HepG2 (cell line): ENCODE data around the gene SCP2. TPM values are rescaled to one million over a fixed set of nuclear protein-coding genes. Genes with fewer than 3 reads are reported as not detected.

Experiments used
- ATAC-seq: fragments of 200-7000 bp; cut with Tn5 transposase; 3 replicates; pipeline ENCODE4 v1.9.1; 2020; ENCODE audit warnings: mild to moderate bottlenecking, moderate library complexity
- BruUV-seq: library from RNA; stranded (reverse); fragments of 400-500 nt; replicated peaks from 2 replicates; lab custom pipeline; 2021; lab: Mats Ljungman, UMichigan
- CTCF ChIA-PET: fragments of 300-600 bp; formaldehyde crosslinking; extraction: SDS; loops from one replicate; lab custom pipeline; 2021; ENCODE audit warnings: low total read pairs, inconsistent platforms, low intra/inter-chr PET ratio; lab: Yijun Ruan, JAX
- POLR2A ChIA-PET: fragments of 350-600 bp; sonication (Branson Sonifier 250); formaldehyde crosslinking; loops from one replicate; lab custom pipeline; 2020; ENCODE audit warnings: antibody characterized with exemption, inconsistent platforms; lab: Yijun Ruan, JAX
- DNase-seq: peaks from one replicate; pipeline ENCODE4 v3.0.0-alpha.2; 2015; ENCODE audit warnings: low spot score
- FAIRE-seq: peaks from 3 replicates; lab custom pipeline; 2011; peaks lifted over from hg19 to GRCh38; lab: Jason Lieb, UNC
- H2AFZ ChIP-seq: one replicate; pipeline ENCODE4 v1.6.1; 2011; ENCODE audit warnings: low read length, inconsistent platforms
- H3K27ac ChIP-seq: fragments of 300-600 bp; 3 replicates; pipeline ENCODE4 v1.8.0; 2011; ENCODE audit warnings: mixed run types, mild to moderate bottlenecking, mixed read lengths, low read length, inconsistent platforms; ENCODE audit not compliant: insufficient read depth; ENCODE audit errors: extremely low read length
- H3K27me3 ChIP-seq, 2 experiments: fragments of 200-600 bp in 1 of 2; 2 replicates in 1 of 2; 3 replicates in 1 of 2; pipeline versions ENCODE4 v1.6.0 to v1.8.0; 2011; ENCODE audit warnings: low read length in 2 of 2, mild to moderate bottlenecking in 2 of 2, moderate library complexity in 2 of 2, inconsistent platforms in 1 of 2; ENCODE audit not compliant: insufficient read depth in 2 of 2, control insufficient read depth in 1 of 2
- H3K36me3 ChIP-seq, 2 experiments: fragments of 200-600 bp in 1 of 2; replicated peaks in 1 of 2; 2 replicates in 1 of 2; 3 replicates in 1 of 2; pipeline versions ENCODE4 v1.5.1 to v1.8.0; 2011; ENCODE audit warnings: low read length in 2 of 2, inconsistent platforms in 1 of 2; ENCODE audit not compliant: insufficient read depth in 2 of 2, control insufficient read depth in 1 of 2
- H3K4me1 ChIP-seq: 2 replicates; pipeline ENCODE4 v1.5.1; 2012; ENCODE audit warnings: low read length, inconsistent platforms; ENCODE audit not compliant: insufficient read depth
- H3K4me2 ChIP-seq: 2 replicates; pipeline ENCODE4 v1.6.0; 2011; ENCODE audit warnings: low read depth, low read length, inconsistent platforms
- H3K4me3 ChIP-seq, 3 experiments: fragments of 200-600 bp in 1 of 3; sonication (generic), shearing (Covaris generic) in 1 of 3; replicated peaks in 1 of 3; 2 replicates each; pipeline ENCODE4 v1.5.1; 2011 to 2016; ENCODE audit warnings: low read length in 3 of 3, inconsistent platforms in 2 of 3, low read depth in 2 of 3, mild to moderate bottlenecking in 2 of 3, control low read depth in 1 of 3, mixed read lengths in 1 of 3; ENCODE audit not compliant: insufficient read depth in 1 of 3
- H3K79me2 ChIP-seq: one replicate; pipeline ENCODE4 v1.6.1; 2011; ENCODE audit warnings: low read length, inconsistent platforms; ENCODE audit not compliant: insufficient read depth
- H3K9ac ChIP-seq: 2 replicates; pipeline ENCODE4 v1.6.0; 2011; ENCODE audit warnings: mild to moderate bottlenecking, low read depth, low read length, inconsistent platforms; ENCODE audit not compliant: insufficient read depth
- H3K9me3 ChIP-seq: 2 replicates; pipeline ENCODE4 v1.5.1; 2012; ENCODE audit warnings: mild to moderate bottlenecking, low read length
- H4K20me1 ChIP-seq: 2 replicates; pipeline ENCODE4 v1.6.0; 2011; ENCODE audit warnings: inconsistent platforms, mild to moderate bottlenecking, low read length, moderate library complexity; ENCODE audit not compliant: insufficient read depth
- EZH2 ChIP-seq: conservative IDR thresholded peaks from 2 replicates; pipeline ENCODE4 v1.6.1; 2012; ENCODE audit warnings: mild to moderate bottlenecking, low read depth, low read length, moderate library complexity
- GATA4 ChIP-seq: sonication (generic); IDR thresholded peaks from 2 replicates; pipeline ENCODE4 v1.6.1; 2016; ENCODE audit warnings: antibody characterized with exemption, low read depth, borderline replicate concordance
- HOXA3 ChIP-seq: sonication (generic); formaldehyde crosslinking; IDR thresholded peaks from 2 replicates; pipeline ENCODE4 v1.5.0; 2020; ENCODE audit warnings: missing genetic modification reagents
- MLXIP ChIP-seq: sonication (generic); formaldehyde crosslinking; IDR thresholded peaks from 2 replicates; pipeline ENCODE4 v1.9.0; 2021; ENCODE audit warnings: missing genetic modification reagents, borderline replicate concordance
- NR1H2 ChIP-seq: sonication (generic); formaldehyde crosslinking; IDR thresholded peaks from 2 replicates; pipeline ENCODE4 v1.8.1; 2022; ENCODE audit warnings: low read depth, missing genetic modification reagents, borderline replicate concordance
- TBP ChIP-seq: sonication (generic); formaldehyde crosslinking; IDR thresholded peaks from 2 replicates; pipeline ENCODE4 v1.5.0; 2020; ENCODE audit warnings: missing genetic modification reagents
- ZBTB21 ChIP-seq: sonication (generic); formaldehyde crosslinking; IDR thresholded peaks from 2 replicates; pipeline ENCODE4 v1.4.0; 2020; ENCODE audit warnings: missing genetic modification reagents
- ZFP41 ChIP-seq: sonication (generic); formaldehyde crosslinking; IDR thresholded peaks from 2 replicates; pipeline ENCODE4 v1.4.0; 2020; ENCODE audit warnings: mild to moderate bottlenecking, missing genetic modification reagents, borderline replicate concordance
- ZMYM3 ChIP-seq: sonication (generic); formaldehyde crosslinking; IDR thresholded peaks from 2 replicates; pipeline ENCODE4 v1.5.1; 2020; ENCODE audit warnings: mild to moderate bottlenecking, missing genetic modification reagents
- ZNF18 ChIP-seq: sonication (generic); formaldehyde crosslinking; IDR thresholded peaks from 2 replicates; pipeline ENCODE4 v1.8.0; 2022; ENCODE audit warnings: mild to moderate bottlenecking, missing genetic modification reagents; ENCODE audit not compliant: insufficient replicate concordance
- ZNF30 ChIP-seq: sonication (generic); formaldehyde crosslinking; IDR thresholded peaks from 2 replicates; pipeline ENCODE4 v1.5.0; 2020; ENCODE audit warnings: mild to moderate bottlenecking, missing genetic modification reagents
- WGBS: methylation state at CpG from one replicate; pipeline ENCODE4 v1.1.6; 2017; ENCODE audit warnings: low lambda C conversion rate; 5-methylcytosine and 5-hydroxymethylcytosine counted together
- in situ Hi-C: cut with HindIII; loops from 2 replicates; pipeline ENCODE4 v1.10.0; 2017; ENCODE audit warnings: low pct_unique_long_range_greater_than_20kb; ENCODE audit not compliant: extremely low pct_ligation_motif_present
- intact Hi-C: fragments of 100-400 bp; cut with micrococcal nuclease; formaldehyde crosslinking; loops from one replicate; pipeline ENCODE4 v1.10.0; 2022; ENCODE audit not compliant: unreplicated experiment
- polyA plus RNA-seq, 8 experiments: library from polyadenylated mRNA; depleted of rRNA in 3 of 8; stranded (reverse) in 7 of 8; unstranded in 1 of 8; fragments of >200 nt; fragmentation: Illumina TruSeq in 4 of 8; extraction: Trizol in 4 of 8; gene quantifications; 2 replicates each; pipeline versions ENCODE4 v1.2.1 to v1.2.3, GENCODE V29; 2011 to 2016; ENCODE audit warnings: low read depth in 4 of 8, missing spikeins in 1 of 8, mixed read lengths in 1 of 8; ENCODE audit not compliant: insufficient read depth in 1 of 8
- total RNA-seq, 5 experiments: library from RNA; depleted of rRNA; stranded (reverse); fragments of >200 nt; fragmentation: Illumina TruSeq; extraction: Trizol; gene quantifications; 2 replicates each; pipeline ENCODE4 v1.2.3, GENCODE V29; 2016; ENCODE audit warnings: low read depth in 1 of 5
- TF ChIP-seq, protein P1 (sequence below): sonication (generic); formaldehyde crosslinking; IDR thresholded peaks from 2 replicates; pipeline ENCODE4 v1.9.0; 2022; ENCODE audit warnings: missing genetic modification reagents, mild to moderate bottlenecking, borderline replicate concordance
- TF ChIP-seq, protein P2 (sequence below): sonication (generic); formaldehyde crosslinking; IDR thresholded peaks from 2 replicates; pipeline ENCODE4 v1.4.0; 2020; ENCODE audit warnings: missing genetic modification reagents
- TF ChIP-seq, protein P3 (sequence below): sonication (generic); formaldehyde crosslinking; conservative IDR thresholded peaks from 2 replicates; pipeline ENCODE4 v1.8.0; 2022; ENCODE audit warnings: mild to moderate bottlenecking, moderate library complexity, missing genetic modification reagents

Gene SCP2
- total and polyA plus RNA-seq, 2 of the 13 experiments (the other 11 are each of a cell fraction or from before 2014, with no cell fraction given): 59.0 to 133 TPM

GRCh38 chr1:52938183-52938451 lies 11.0 kb downstream of the SCP2 start:
- WGBS: 83% methylated on average over 1 of the region's 1 CpG
- FAIRE-seq (no peak), DNase-seq (no peak), ATAC-seq (no peak)
- no peak overlapping the region for H2AFZ ChIP-seq
- in situ Hi-C loops: no loop called here
- H3K27me3 ChIP-seq: no peaks in the 10 kb centered on the region
- no peak overlapping the region for H3K4me2 ChIP-seq
- BruUV-seq: no TSS peak
- H3K4me3 ChIP-seq: no peak overlapping the region
- H3K27ac ChIP-seq: no peak overlapping the region
- TF ChIP-seq ZNF30 (CRISPR knock-in tag) (no peak), ZFP41 (CRISPR knock-in tag) (no peak), ZBTB21 (CRISPR knock-in tag) (no peak), GATA4 (no peak), TBP (no peak), ZMYM3 (CRISPR knock-in tag) (no peak), MLXIP (CRISPR knock-in tag) (no peak), EZH2 (no peak), HOXA3 (CRISPR knock-in tag) (no peak), NR1H2 (no peak), ZNF18 (CRISPR knock-in tag) (no peak)
- TF ChIP-seq, protein P1, sequence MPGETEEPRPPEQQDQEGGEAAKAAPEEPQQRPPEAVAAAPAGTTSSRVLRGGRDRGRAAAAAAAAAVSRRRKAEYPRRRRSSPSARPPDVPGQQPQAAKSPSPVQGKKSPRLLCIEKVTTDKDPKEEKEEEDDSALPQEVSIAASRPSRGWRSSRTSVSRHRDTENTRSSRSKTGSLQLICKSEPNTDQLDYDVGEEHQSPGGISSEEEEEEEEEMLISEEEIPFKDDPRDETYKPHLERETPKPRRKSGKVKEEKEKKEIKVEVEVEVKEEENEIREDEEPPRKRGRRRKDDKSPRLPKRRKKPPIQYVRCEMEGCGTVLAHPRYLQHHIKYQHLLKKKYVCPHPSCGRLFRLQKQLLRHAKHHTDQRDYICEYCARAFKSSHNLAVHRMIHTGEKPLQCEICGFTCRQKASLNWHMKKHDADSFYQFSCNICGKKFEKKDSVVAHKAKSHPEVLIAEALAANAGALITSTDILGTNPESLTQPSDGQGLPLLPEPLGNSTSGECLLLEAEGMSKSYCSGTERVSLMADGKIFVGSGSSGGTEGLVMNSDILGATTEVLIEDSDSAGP (CRISPR knock-in tag): no peak
- TF ChIP-seq, protein P2, sequence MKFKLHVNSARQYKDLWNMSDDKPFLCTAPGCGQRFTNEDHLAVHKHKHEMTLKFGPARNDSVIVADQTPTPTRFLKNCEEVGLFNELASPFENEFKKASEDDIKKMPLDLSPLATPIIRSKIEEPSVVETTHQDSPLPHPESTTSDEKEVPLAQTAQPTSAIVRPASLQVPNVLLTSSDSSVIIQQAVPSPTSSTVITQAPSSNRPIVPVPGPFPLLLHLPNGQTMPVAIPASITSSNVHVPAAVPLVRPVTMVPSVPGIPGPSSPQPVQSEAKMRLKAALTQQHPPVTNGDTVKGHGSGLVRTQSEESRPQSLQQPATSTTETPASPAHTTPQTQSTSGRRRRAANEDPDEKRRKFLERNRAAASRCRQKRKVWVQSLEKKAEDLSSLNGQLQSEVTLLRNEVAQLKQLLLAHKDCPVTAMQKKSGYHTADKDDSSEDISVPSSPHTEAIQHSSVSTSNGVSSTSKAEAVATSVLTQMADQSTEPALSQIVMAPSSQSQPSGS (CRISPR knock-in tag): no peak
- TF ChIP-seq, protein P3, sequence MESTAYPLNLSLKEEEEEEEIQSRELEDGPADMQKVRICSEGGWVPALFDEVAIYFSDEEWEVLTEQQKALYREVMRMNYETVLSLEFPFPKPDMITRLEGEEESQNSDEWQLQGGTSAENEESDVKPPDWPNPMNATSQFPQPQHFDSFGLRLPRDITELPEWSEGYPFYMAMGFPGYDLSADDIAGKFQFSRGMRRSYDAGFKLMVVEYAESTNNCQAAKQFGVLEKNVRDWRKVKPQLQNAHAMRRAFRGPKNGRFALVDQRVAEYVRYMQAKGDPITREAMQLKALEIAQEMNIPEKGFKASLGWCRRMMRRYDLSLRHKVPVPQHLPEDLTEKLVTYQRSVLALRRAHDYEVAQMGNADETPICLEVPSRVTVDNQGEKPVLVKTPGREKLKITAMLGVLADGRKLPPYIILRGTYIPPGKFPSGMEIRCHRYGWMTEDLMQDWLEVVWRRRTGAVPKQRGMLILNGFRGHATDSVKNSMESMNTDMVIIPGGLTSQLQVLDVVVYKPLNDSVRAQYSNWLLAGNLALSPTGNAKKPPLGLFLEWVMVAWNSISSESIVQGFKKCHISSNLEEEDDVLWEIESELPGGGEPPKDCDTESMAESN (CRISPR knock-in tag): no peak
- CTCF ChIA-PET: no interaction called here
- intact Hi-C loops: no loop called here
- no peaks in the 10 kb centered on the region for H4K20me1 ChIP-seq
- peaks cover 0 to 3% of the 10 kb centered on the region in 2 experiments; a peak in 2 of 5 replicates for H3K36me3 ChIP-seq
- H3K79me2 ChIP-seq: no peaks in the 10 kb centered on the region
- H3K9ac ChIP-seq: no peak overlapping the region
- POLR2A ChIA-PET: no interaction called here
- H3K9me3 ChIP-seq: no peaks in the 10 kb centered on the region
- H3K4me1 ChIP-seq: peaks cover 10% of the 10 kb centered on the region; the same call in 1 of the 2 replicates
